ENCODE results near the gene ARID3C.

The ARID3C gene

GRCh38 chr9:34576597-34577399 lies 52.1 kb downstream of the ARID3C start:
- DNase-seq, result no peak

DNA sequence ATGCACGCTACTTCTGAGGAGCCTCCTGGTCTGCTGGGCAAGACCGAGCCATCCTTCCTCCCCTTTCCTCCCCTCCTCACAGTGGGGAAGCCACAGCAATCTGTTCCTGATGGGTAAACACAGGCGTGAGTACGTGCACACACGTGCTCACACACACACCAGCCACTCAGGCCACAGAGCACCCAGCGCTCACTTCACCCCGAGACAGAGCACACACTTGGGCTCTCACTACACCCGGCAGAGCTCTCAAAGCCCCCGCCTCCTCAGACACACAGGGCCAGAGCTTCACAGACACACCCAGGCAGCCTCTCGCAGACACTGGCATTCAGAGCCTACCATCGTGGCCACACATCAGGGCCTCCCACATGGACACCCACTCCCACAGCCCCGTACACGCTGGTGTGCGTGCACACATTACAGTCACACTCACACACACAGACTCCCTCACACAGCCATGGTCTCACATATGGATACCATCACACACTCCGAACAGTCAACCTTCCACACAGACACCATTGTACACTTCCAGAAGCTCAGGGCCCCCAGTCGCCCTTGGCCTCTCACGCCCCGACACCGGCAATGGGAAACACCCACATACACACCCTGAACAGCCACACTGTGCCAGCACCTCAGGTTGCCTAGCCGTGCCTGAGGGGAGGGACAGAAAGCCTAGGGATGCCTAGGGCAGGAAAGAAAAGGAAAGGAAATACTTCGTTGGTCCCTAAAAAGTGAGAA lies 52.8 kb downstream of the ARID3C start:
- DNase-seq, result no peak

GRCh38 chr9:34575241-34575640 lies 53.6 kb downstream of the ARID3C start:
- no peak for DNase-seq

DNA sequence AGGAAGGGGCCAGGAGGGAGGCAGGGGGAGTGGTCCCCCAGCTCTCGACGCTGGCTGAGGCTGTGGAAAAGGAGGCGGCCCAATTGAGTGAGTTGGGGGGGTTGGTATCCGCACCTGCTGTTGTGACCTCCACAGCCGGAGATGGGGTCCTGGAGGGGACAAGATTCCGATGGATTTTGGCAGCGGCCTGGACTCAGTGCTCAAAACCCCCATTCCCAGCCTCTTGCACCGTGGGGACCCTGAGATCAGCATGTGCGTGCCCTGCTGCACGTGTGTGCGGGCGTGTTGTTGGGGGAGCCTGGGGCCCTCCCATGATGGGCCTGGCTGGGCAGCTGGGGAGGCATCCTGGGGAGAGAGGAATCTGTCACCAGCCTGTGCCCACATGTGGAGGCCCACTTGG lies 54.3 kb downstream of the ARID3C start:
- DNase-seq, result no peak

- no peak for DNase-seq
Measured at GRCh38 chr9:34573599-34574325, 55.1 kb downstream of the ARID3C start.

DNA sequence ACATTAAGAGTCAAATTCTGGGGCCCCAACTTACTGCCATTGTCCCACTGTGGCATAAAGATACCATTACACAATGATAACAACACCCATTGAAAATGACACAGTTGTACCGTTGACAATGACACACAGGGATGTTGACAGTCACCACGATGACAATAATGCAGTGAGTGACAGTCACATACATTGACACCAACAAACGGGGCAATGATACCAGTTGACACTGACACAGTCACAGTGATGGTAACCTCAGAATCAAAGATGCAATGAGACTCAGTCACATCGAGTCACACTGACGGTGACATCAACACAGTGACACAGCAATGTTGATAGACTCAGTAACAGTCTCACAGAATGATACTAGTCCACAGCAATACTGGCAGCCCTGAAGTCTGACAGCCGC lies 56.2 kb downstream of the ARID3C start:
- no peak for DNase-seq

DNA sequence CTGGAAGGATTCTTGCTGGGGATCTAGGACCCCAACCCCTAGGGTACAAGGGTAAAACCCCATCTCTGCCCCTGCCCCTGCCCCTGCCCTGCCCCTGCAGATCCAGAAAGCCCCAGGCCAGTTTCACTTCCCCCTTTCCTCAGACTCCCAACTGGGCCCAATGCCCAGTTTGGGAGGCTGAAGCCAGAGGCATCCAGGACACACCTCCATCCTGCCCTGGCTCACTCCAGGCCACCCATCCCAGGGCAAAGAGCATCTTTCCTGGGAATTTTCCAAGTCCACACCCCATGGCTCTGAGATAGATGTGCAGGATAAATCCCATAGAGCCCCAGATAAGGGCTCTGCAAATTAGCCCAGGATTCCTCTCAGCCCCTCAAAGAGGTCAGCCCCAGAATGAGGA lies 56.8 kb downstream of the ARID3C start:
- DNase-seq, result no peak

DNA sequence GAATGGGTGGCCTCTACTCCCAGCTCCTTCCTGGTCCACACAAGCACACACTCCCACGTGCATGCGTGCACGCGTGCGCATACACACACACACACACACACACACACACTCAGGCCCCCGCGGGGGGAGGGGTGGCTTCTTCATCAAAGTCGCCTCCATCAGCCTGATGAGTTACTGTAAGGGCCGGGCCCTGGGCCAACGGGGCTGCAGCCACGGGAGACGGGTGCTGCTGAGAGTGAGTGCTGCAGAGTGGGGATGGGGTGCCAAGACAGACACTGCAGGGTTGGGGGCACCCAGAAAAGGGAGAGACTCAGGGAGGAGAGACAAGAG lies 57.4 kb downstream of the ARID3C start:
- DNase-seq, result no peak

Measured in T1000 (cell line).